HuH-7.5 (cell line): ENCODE results near the gene KLHL28.
A peak's percentile ranks its signal among the peaks of the same experiment; 100 is the strongest.

ENCODE experiments used
- DNase-seq: peaks from one replicate; pipeline ENCODE4 v3.0.0; 2011; ENCODE audit warnings: low spot score

Gene KLHL28

GRCh38 chr14:44960146-44960545, 1.6 kb downstream of the KLHL28 start:
- no peak for DNase-seq

- no peak for DNase-seq
These were observed 2.2 kb downstream of the KLHL28 start for GRCh38 chr14:44959538-44959937.

DNA sequence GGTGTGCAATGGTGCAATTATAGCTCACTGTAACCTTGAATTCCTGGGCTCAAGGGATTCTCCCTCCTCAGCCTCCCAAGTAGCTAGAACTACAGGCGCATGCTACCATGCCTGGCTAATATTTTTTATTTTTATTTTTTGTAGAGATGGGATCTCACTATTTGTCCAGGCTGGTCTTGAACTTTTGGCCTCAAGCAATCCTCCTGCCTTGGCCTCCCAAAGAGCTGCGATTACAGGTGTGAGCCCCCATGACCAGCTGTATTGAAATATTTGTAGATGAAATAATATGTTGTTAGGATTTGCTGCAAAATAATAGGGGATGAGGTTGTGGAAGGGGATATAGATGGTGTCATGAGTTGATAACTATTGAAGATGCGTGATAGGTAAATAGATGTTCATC, 4.9 kb downstream of the KLHL28 start:
- no peak for DNase-seq

DNA sequence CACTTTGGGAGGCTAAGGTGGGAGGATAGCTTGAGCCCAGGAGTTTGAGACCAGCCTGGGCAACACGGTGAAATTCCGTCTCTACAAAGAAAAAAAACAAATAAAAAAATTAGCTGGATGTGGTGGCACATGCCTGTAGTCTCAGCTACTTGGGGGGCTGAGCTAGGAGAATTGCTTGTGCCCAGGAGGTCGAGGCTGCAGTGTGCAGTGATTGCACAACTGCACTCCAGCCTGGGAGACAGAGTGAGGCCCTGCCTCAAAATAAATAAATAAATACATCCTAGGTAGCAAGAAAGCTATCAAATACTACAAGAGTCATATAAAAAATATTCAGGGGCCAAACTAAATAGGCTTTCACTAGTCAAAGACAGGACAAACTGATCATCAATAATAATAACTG, 6.2 kb downstream of the KLHL28 start:
- no peak for DNase-seq

DNA sequence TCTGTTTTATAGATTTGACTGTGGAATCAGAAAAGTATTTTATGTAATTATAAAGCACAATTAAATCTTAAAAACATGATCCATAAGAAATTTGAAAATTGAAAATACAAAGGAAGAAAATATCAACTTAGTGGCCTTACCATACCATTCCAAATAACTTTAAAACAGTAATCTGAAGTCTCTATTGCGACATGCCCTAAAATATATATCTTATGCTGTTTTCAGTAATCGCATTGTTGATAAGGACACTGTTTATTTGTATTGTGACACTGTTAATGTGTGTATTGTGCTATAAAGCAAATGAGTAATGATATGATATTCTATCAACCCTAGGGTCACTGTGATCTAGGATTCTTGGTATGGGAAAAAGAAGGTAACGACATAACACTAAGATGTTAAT, 7.0 kb downstream of the KLHL28 start:
- no peak for DNase-seq

GRCh38 chr14:44952391-44953110, 9.2 kb downstream of the KLHL28 start:
- DNase-seq = no peak

GRCh38 chr14:44951051-44951450, 10.7 kb downstream of the KLHL28 start:
- no peak for DNase-seq

GRCh38 chr14:44945264-44945663, 16.5 kb downstream of the KLHL28 start:
- no peak for DNase-seq

DNA sequence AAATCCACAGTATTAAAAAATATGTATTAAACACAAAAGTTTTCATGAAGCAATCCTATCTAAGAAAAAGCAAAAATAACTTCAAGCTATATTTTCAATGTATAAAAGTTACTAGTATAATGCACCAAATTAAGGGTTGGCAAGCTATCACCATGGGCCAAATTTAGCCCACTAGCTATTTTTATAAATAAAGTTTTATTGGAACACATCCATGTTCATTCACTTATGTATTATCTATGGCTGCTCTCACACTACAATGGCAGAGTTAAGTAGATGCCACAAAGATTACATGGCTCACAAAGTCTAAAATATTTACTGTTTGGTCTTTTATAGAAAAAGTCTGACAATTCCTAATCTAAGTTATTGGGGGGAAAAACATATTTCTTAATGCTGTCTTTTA, 17.6 kb downstream of the KLHL28 start:
- DNase-seq = no peak

DNA sequence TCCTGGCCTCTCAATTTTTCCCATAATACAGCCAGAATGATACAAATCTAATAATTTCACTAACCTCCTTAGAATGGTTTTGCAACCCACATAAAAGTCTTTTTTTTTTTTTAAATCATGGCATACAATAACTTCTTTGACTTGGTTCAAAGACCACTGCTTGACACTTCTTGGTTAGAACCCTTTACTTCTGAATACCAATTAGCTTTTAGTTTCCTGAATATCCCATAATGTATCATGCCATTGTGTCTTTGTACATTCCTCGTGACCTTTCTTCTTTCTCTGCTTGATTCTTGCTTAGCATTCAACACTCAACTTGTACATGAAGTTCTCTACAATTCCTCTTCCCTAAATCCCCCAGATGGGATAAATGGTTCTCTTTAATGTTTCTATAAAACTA, 19.3 kb downstream of the KLHL28 start:
- no peak for DNase-seq

GRCh38 chr14:44941591-44941990, 20.2 kb downstream of the KLHL28 start:
- DNase-seq = no peak

DNA sequence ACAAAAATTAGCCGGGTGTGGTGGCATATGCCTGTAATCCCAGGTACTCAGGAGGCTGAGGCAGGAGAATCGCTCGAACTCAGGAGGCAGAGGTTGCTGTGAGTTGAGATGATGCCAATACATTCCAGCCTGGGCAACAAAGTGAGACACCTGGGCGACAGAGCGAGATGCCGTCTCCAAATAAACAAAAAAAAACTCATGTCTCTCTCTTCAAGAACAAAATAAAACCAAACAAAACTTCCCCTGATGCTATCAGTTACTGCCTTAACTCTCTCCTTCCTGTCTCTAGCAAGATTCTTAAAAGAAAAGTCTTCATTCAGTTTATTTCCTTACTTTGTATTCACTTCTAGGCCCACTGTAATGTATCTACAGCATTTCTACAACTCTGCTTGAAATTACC, 20.8 kb downstream of the KLHL28 start:
- no peak for DNase-seq

- no peak for DNase-seq
These were observed 21.5 kb downstream of the KLHL28 start for GRCh38 chr14:44940211-44940610.

GRCh38 chr14:44937547-44937946, 24.2 kb downstream of the KLHL28 start:
- no peak for DNase-seq

DNA sequence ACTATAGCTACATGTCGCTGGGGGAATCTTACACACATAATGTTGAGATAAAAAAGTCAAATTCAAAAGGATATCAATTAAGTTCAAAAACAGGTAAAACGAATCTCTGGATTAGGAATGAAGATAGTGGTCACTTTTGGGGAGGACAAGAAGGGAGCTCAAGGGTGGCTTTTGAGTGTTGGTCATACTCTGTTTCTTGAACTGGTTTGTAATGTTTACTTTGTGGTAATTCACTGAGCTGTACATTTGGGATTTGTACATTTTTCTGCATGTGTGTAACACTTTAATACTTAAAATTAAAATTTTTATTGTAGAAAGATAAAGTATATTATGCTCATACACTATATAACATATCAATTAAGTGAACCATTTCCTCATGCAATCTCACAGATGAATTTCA, 26.6 kb downstream of the KLHL28 start:
- DNase-seq = no peak

DNA sequence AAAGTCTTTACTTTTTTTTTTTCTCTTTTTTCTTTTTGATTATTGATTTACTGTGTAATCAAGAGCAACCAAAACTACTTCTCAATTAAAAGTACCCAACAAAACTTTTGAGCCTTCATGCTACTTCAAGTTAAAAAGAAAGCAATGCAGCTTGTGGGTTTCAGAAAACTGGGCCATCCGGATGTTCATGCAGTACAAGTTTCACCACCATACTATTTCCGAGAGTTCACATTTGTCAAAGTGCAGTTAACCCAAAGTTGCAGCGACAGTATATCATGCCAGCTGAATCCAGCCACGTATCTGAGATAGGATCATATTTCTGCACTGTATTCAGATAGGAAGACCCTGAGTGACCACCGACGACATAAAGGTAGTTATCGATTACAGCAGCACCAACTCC, 33.0 kb downstream of the KLHL28 start:
- DNase-seq = no peak

DNA sequence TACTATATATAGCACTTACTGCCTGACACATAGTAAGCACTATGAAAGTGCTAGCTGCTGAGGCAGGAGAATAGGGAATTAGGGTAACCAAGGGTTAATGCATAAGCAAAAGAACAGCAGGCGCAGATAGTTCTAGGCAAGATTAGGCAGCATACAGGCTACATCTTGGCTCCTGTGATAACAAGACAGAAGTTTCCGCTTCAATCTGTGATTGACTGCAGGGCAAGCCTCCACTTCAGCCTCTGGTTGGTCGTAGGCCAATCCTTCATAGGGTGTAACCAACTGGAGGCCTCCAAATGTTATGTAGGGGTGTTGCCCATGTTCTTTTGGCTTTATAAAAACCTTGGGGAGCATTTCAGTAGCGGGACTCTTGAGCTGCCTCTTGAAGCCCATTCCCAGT, 46.9 kb downstream of the KLHL28 start:
- no peak for DNase-seq

DNA sequence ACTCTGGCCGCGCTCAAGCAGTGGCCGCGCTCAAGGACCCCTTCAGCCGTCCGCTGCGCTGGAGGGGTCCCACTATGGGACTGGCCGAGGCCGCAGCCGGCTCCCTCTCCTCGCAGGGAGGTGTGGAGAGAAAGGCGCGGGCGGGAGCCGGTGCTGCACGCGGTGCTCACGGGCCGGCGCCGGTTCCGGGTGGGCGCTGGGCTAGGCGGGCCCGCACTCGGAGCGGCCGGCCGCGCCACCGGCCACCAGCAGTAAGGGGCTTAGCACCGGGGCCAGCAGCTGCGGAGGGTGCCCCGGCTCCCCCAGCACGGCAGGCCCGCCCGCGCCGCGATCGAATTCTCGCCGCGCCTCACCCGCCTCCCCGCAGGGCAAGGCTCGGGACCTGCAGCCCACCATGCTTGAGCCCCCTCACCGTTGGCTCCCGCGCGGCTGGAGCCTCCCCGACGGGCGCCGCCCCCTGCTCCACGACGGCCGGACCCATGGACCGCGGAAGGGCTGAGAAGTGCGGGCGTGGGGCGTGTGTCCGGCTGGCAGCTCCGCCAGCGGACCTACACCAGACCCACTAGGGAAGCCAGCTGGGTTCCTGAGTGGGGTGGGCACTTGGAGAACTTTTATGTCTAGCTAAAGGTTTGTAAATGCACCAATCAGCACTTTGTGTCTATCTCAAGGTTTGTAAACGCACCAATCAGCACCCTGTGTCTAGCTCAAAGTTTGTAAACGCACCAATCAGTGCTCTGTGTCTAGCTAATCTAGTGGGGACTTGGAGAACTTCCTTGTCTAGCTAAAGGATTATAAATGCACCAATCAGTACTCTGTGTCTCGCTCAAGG, 49.5 kb downstream of the KLHL28 start:
- DNase-seq = no peak

DNA sequence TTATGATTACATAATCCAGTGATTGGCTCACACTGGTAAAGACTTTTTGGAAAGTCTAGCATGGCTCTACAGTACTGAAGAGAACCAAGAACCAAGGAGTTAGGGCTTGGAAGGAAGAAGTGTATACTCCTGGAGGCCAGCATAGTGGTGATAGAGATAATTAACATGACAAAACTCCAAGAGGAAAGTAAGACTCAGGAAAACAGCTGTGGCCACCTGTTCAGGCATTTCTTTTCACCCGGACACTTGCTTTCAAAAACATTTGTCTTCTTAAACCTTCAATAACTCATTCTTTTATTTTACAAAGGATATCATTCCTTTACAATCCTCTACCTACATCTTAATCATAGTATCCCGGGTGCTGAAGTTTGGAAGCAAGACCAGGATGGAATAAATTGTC, 50.9 kb downstream of the KLHL28 start:
- DNase-seq = no peak

GRCh38 chr14:44901696-44902095, 60.1 kb downstream of the KLHL28 start:
- no peak for DNase-seq

DNA sequence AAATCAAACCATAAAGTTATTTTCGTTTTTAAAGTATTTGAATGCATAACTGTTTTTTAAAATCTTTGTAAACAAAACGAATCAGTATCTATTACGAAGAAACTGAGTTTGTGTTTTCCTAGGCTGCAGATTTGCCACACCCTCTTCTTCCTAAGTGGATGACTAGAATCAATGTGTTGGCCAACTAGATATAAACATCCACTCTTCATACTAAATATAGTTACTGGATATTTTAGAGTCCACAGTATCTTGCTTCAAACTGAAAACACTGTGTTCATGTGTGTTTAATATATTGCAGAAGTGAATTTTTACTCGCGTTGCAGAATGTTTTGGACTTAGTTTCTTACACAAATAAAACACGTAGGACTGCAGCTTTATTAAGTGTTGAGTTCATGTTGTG, 63.2 kb downstream of the KLHL28 start:
- no peak for DNase-seq

DNA sequence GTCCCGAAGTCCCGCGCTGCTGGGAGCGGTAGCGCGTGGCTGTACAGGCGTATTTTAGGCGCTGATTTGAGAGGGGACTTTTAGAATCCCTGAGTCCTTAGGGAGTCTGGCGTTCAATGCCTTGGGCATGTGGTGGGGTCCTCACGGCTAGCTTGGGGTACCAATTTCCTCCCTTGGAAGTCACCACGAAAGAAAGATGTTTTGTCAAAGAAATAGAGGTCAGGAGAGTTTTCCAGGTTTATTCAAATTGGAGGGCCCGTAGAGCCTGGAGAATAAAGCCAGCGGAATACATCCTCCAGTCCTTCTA, 63.9 kb downstream of the KLHL28 start:
- DNase-seq = no peak

- peak; percentile 83 for DNase-seq
These were observed 64.5 kb downstream of the KLHL28 start for GRCh38 chr14:44897041-44897844.
